HepG2 (cell line): ENCODE measurements around the gene WBP1.
A peak's percentile ranks its signal among the peaks of the same experiment; 100 is the strongest.

Experiments used
- ATF1 ChIP-seq: IDR thresholded peaks from 2 replicates; pipeline ENCODE4 v1.6.1; 2016; ENCODE audit warnings: mild to moderate bottlenecking, control low read depth
- CENPT ChIP-seq: sonication (generic); formaldehyde crosslinking; IDR thresholded peaks from 2 replicates; pipeline ENCODE4 v1.8.0; 2022; ENCODE audit warnings: low read depth, mild to moderate bottlenecking, moderate library complexity, missing genetic modification reagents
- IRF1 ChIP-seq: sonication (generic); formaldehyde crosslinking; IDR thresholded peaks from 2 replicates; pipeline ENCODE4 v1.4.0; 2020; ENCODE audit warnings: low read depth, mild to moderate bottlenecking, missing genetic modification reagents
- TAF1 ChIP-seq: sonication (generic); formaldehyde crosslinking; IDR thresholded peaks from 2 replicates; pipeline ENCODE4 v1.4.0; 2020; ENCODE audit warnings: missing genetic modification reagents

- TF ChIP-seq CENPT (no peak), TAF1 (CRISPR knock-in tag) (peak; percentile 29; the same call in 1 of the 2 replicates), IRF1 (CRISPR knock-in tag) (no peak), ATF1 (CRISPR knock-in tag) (no peak)
Observed at GRCh38 chr2:74499267-74499939, 41.2 kb downstream of the WBP1 start, which contains the start of gene LBX2.
